Neuronal stem cell (in vitro differentiated cells): ENCODE measurements around the gene ATP8A2.

Experiments used
- DNase-seq: peaks from one replicate; pipeline ENCODE4 v3.0.0-alpha.2; 2013; ENCODE audit warnings: low spot score
- H2AFZ ChIP-seq: one replicate; pipeline ENCODE4 v1.6.1; 2013; ENCODE audit warnings: mild to moderate bottlenecking, low read length, inconsistent platforms
- H2AK5ac ChIP-seq: 2 replicates; pipeline ENCODE4 v1.6.1; 2013; ENCODE audit warnings: low read depth, mild to moderate bottlenecking, inconsistent platforms, low read length, moderate library complexity, mixed read lengths
- H2BK120ac ChIP-seq: 2 replicates; pipeline ENCODE4 v1.6.1; 2013; ENCODE audit warnings: low read depth, mild to moderate bottlenecking, inconsistent platforms, low read length, moderate library complexity, mixed read lengths
- H2BK12ac ChIP-seq: one replicate; pipeline ENCODE4 v1.6.1; 2013; ENCODE audit warnings: low read length, inconsistent platforms
- H2BK15ac ChIP-seq: 2 replicates; pipeline ENCODE4 v1.6.1; 2013; ENCODE audit warnings: mild to moderate bottlenecking, low read length, inconsistent platforms, mixed read lengths
- H2BK5ac ChIP-seq: one replicate; pipeline ENCODE4 v1.6.1; 2013; ENCODE audit warnings: inconsistent platforms, mild to moderate bottlenecking, low read length, moderate library complexity
- H3K14ac ChIP-seq: one replicate; pipeline ENCODE4 v1.6.1; 2013; ENCODE audit warnings: low read length, inconsistent platforms
- H3K18ac ChIP-seq: 2 replicates; pipeline ENCODE4 v1.6.1; 2013; ENCODE audit warnings: low read length, inconsistent platforms
- H3K23ac ChIP-seq: 2 replicates; pipeline ENCODE4 v1.6.1; 2013; ENCODE audit warnings: low read depth, mild to moderate bottlenecking, mixed read lengths, low read length, inconsistent platforms; ENCODE audit not compliant: poor library complexity
- H3K27ac ChIP-seq: replicated peaks from 3 replicates; pipeline ENCODE4 v1.5.1; 2013; ENCODE audit warnings: low read length, inconsistent platforms
- H3K27me3 ChIP-seq, 3 experiments: 2 replicates each; pipeline ENCODE4 v1.6.1; 2013; ENCODE audit warnings: low read length in 3 of 3, mild to moderate bottlenecking in 2 of 3, inconsistent platforms in 1 of 3, low read depth in 1 of 3, mixed read lengths in 1 of 3, moderate library complexity in 1 of 3; ENCODE audit not compliant: control insufficient read depth in 3 of 3, insufficient read depth in 3 of 3
- H3K36me3 ChIP-seq, 2 donors: replicated peaks in 1 of 2; 2 replicates each; pipeline ENCODE4 v1.6.1; 2013; ENCODE audit warnings: low read length in 2 of 2; ENCODE audit not compliant: control insufficient read depth in 2 of 2, insufficient read depth in 2 of 2
- H3K4ac ChIP-seq: 2 replicates; pipeline ENCODE4 v1.6.1; 2013; ENCODE audit warnings: inconsistent platforms, mild to moderate bottlenecking, low read length, moderate library complexity
- H3K4me1 ChIP-seq, 2 donors: 1 replicate in 1 of 2; 2 replicates in 1 of 2; pipeline ENCODE4 v1.6.1; 2013; ENCODE audit warnings: low read length in 2 of 2, low read depth in 1 of 2; ENCODE audit not compliant: control insufficient read depth in 2 of 2, insufficient read depth in 1 of 2
- H3K4me2 ChIP-seq: one replicate; pipeline ENCODE4 v1.6.1; 2013; ENCODE audit warnings: mild to moderate bottlenecking, low read length, inconsistent platforms; ENCODE audit not compliant: insufficient read depth, poor library complexity, severe bottlenecking
- H3K4me3 ChIP-seq, 2 donors: 2 replicates each; pipeline ENCODE4 v1.5.1; 2013; ENCODE audit warnings: low read length in 2 of 2, mild to moderate bottlenecking in 2 of 2, inconsistent platforms in 1 of 2, moderate library complexity in 1 of 2
- H3K79me1 ChIP-seq: one replicate; pipeline ENCODE4 v1.6.1; 2013; ENCODE audit warnings: low read depth, mild to moderate bottlenecking, inconsistent platforms, low read length, moderate library complexity
- H3K9ac ChIP-seq: one replicate; pipeline ENCODE4 v1.6.1; 2013; ENCODE audit warnings: mild to moderate bottlenecking, low read depth, low read length, inconsistent platforms; ENCODE audit not compliant: poor library complexity
- H3K9me3 ChIP-seq, 2 donors: replicated peaks in 1 of 2; 2 replicates each; pipeline versions ENCODE3 to v1.6.1; 2013; ENCODE audit warnings: low read length in 2 of 2, mild to moderate bottlenecking in 2 of 2, inconsistent platforms in 1 of 2, low read depth in 1 of 2, mixed read lengths in 1 of 2, moderate library complexity in 1 of 2; ENCODE audit not compliant: control insufficient read depth in 2 of 2, insufficient read depth in 1 of 2
- H4K8ac ChIP-seq: one replicate; pipeline ENCODE4 v1.6.1; 2013; ENCODE audit warnings: low read depth, mild to moderate bottlenecking, inconsistent platforms, low read length, moderate library complexity
- H4K91ac ChIP-seq: one replicate; pipeline ENCODE4 v1.6.1; 2013; ENCODE audit warnings: low read length, low read depth, mild to moderate bottlenecking, inconsistent platforms; ENCODE audit not compliant: poor library complexity
- WGBS, 2 donors: extraction: QIAGEN DNeasy Blood & Tissue Kit; methylation state at CpG; one replicate each; pipeline ENCODE4 v1.1.7; 2013; ENCODE audit warnings: missing lambda C conversion rate in 2 of 2, mixed read lengths in 1 of 2; ENCODE audit not compliant: insufficient read length in 2 of 2, insufficient replicate concordance in 1 of 2; ENCODE audit errors: extremely low coverage in 2 of 2; 5-methylcytosine and 5-hydroxymethylcytosine counted together

The ATP8A2 gene

DNA sequence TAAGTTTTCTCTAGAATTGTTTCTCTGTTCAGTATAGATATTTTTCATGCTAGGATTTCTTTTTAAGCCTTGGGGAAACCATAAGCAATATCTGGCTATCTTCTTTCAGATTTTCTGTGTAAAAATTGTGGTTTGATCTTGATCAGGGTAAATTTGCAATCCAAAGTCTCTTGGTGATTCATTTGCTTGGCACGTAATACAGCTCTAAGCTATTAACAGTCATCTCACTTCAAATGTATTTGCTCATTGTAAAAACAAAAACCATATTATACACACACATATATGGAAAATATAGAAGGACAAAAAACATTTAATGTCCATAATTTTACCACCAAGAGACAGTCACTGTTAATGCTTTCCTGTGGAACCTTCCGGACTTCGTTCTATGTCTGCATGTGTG is 489.1 kb downstream of the ATP8A2 start:
- H3K79me1 ChIP-seq = no peaks in the 10 kb centered on the region

DNA sequence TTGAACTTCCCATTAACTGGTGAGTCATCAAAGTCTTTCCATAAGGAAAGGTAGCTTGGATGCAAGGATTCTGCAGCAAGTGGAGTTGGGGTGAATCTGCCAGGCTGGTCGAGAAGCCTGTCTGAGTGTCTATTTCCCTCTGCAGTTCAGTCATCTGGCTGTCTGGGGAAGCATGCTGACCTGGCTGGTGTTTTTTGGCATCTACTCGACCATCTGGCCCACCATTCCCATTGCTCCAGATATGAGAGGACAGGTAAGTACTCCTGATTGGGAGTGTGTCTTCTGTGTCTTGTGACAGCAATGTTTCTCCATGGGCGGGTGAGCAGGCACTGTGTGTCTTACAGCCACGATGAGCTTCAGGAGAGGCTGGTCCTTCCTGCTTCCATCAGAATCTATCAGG is 490.4 kb downstream of the ATP8A2 start:
- Histone ChIP-seq H4K91ac (no peak overlapping the region), H2BK15ac (no peak overlapping the region), H3K27me3 (peaks cover 0 to 4% (median 0%) of the 10 kb centered on the region in 3 experiments), H3K9ac (no peak overlapping the region), H3K4me3 (no peak overlapping the region), H3K9me3 (no peaks in the 10 kb centered on the region), H3K27ac (no peak overlapping the region), H2BK5ac (no peak overlapping the region), H3K4ac (no peak overlapping the region), H4K8ac (no peak overlapping the region), H3K4me2 (no peak overlapping the region), H2BK12ac (no peak overlapping the region), H2AFZ (no peak overlapping the region), H3K79me1 (no peaks in the 10 kb centered on the region), H3K4me1 (peaks cover 0 to 6% of the 10 kb centered on the region in 2 donors), H2AK5ac (no peak overlapping the region), H3K18ac (peak overlapping the region; percentile 11), H3K36me3 (no peaks in the 10 kb centered on the region), H2BK120ac (no peak overlapping the region), H3K23ac (no peak overlapping the region), H3K14ac (no peak overlapping the region)
- no CpG with 5 or more reads among the region's 4 CpGs for WGBS, 2 donors
- DNase-seq = no peak

More for the DNA sequence above, 489.1 kb downstream of the ATP8A2 start:
- Histone ChIP-seq H3K14ac (no peak overlapping the region), H3K9ac (no peak overlapping the region), H3K27me3 (peaks cover 0 to 4% (median 0%) of the 10 kb centered on the region in 3 experiments), H3K4ac (no peak overlapping the region), H3K4me2 (no peak overlapping the region), H3K4me1 (peaks cover 0 to 4% of the 10 kb centered on the region in 2 donors), H4K8ac (no peak overlapping the region), H3K4me3 (no peak overlapping the region), H3K23ac (no peak overlapping the region), H3K27ac (no peak overlapping the region), H2BK15ac (no peak overlapping the region), H2BK5ac (no peak overlapping the region), H2AFZ (no peak overlapping the region), H2BK120ac (no peak overlapping the region), H3K36me3 (no peaks in the 10 kb centered on the region), H4K91ac (no peak overlapping the region), H3K9me3 (no peaks in the 10 kb centered on the region), H2AK5ac (no peak overlapping the region), H2BK12ac (no peak overlapping the region), H3K18ac (no peak overlapping the region)
- WGBS, 2 donors = no CpG with 5 or more reads among the region's 3 CpGs
- DNase-seq = no peak

DNA sequence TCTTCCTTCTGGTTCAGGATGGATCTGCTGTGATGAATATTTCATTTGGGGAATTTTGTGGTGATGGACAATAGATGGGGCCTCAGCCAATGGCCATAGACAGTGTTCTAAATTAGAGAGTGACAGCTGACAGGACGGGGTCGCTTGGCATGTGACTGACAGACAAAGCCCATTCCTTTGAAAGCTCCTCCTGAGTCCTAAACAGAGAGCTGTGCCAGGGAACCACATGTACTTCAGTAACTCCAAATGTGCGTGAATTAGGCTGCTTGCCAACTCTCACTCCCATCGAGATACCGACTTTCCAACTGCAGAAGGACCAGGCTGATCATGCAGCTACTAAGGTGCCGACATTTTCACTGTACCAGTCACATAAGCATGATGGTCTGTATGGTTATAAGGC is 492.3 kb downstream of the ATP8A2 start:
- no peak overlapping the region for H3K9ac ChIP-seq
- no peak overlapping the region for H3K14ac ChIP-seq
- H2AFZ ChIP-seq = no peak overlapping the region
- peak overlapping the region; percentile 31 for H3K18ac ChIP-seq
- no CpG with 5 or more reads among the region's 6 CpGs for WGBS, 2 donors
- H3K36me3 ChIP-seq = no peaks in the 10 kb centered on the region
- H3K27ac ChIP-seq = no peak overlapping the region
- H3K79me1 ChIP-seq = no peaks in the 10 kb centered on the region
- peaks cover 0 to 9% of the 10 kb centered on the region in 2 donors for H3K4me1 ChIP-seq
- H3K4ac ChIP-seq = no peak overlapping the region
- no peak overlapping the region for H2BK12ac ChIP-seq
- DNase-seq = no peak
- H2AK5ac ChIP-seq = no peak overlapping the region
- H3K23ac ChIP-seq = no peak overlapping the region
- H3K9me3 ChIP-seq = no peaks in the 10 kb centered on the region
- no peak overlapping the region for H2BK15ac ChIP-seq
- no peak overlapping the region for H2BK120ac ChIP-seq
- no peak overlapping the region for H3K4me2 ChIP-seq
- H3K4me3 ChIP-seq = no peak overlapping the region
- H4K8ac ChIP-seq = no peak overlapping the region
- H3K27me3 ChIP-seq = peaks cover 0 to 4% (median 0%) of the 10 kb centered on the region in 3 experiments
- no peak overlapping the region for H4K91ac ChIP-seq
- no peak overlapping the region for H2BK5ac ChIP-seq

DNA sequence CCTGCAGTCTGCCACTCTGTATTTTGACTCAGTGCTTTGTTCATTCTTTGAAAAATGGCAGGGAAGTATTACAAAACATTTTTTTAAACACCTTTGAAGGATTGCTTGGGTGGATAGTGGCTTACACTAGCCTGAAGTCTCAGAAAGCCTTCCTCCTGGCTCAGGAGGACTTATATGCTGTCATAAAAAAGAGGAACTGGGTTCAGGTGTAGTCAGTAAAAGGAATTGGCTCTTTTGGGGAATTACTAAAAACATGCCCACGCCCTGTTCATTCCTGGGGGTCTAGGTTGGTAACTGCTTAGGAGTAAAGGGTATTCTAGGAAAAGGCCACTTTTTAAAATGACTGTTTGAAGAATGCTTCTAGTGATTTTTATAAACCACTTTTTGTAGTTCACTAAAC is 493.2 kb downstream of the ATP8A2 start:
- Histone ChIP-seq H2AK5ac (no peak overlapping the region), H3K27ac (no peak overlapping the region), H2AFZ (no peak overlapping the region), H2BK5ac (no peak overlapping the region), H4K91ac (no peak overlapping the region), H3K18ac (no peak overlapping the region), H2BK120ac (no peak overlapping the region), H3K36me3 (no peaks in the 10 kb centered on the region), H3K23ac (no peak overlapping the region), H3K4ac (no peak overlapping the region), H3K4me1 (peaks cover 0 to 11% of the 10 kb centered on the region in 2 donors), H3K4me2 (no peak overlapping the region), H2BK15ac (no peak overlapping the region), H3K27me3 (peaks cover 0 to 4% (median 0%) of the 10 kb centered on the region in 3 experiments), H3K9me3 (no peaks in the 10 kb centered on the region), H3K14ac (no peak overlapping the region), H2BK12ac (no peak overlapping the region), H4K8ac (no peak overlapping the region), H3K4me3 (no peak overlapping the region), H3K9ac (no peak overlapping the region), H3K79me1 (no peaks in the 10 kb centered on the region)
- WGBS, 2 donors = no CpG with 5 or more reads among the region's 1 CpG
- DNase-seq = no peak
